HL-60 (cell line): ENCODE data around the gene TNIK.
"Not testable (repeated sequence)": the region's sequence is repeated elsewhere in the genome, so short reads cannot be mapped to it uniquely, and the experiment has no call there.

Experiments
- DNase-seq, 2 experiments: peaks; one replicate each; pipeline ENCODE4 v3.0.0-alpha.2; 2010 to 2020; ENCODE audit warnings: low read depth in 1 of 2, low spot score in 1 of 2
- H3K27ac ChIP-seq: fragments of 250-450 bp; sonication (Bioruptor Pico); replicated peaks from 2 replicates; pipeline ENCODE4 v1.5.1; 2020; ENCODE audit warnings: mild to moderate bottlenecking, moderate library complexity
- H3K27me3 ChIP-seq: fragments of 250-450 bp; sonication (Bioruptor Pico); 2 replicates; pipeline ENCODE4 v1.5.1; 2021; ENCODE audit warnings: mild to moderate bottlenecking, moderate library complexity; ENCODE audit not compliant: insufficient read depth, poor library complexity, severe bottlenecking
- H3K4me3 ChIP-seq: replicated peaks from 2 replicates; pipeline ENCODE4 v1.5.1; 2011; ENCODE audit warnings: mild to moderate bottlenecking, control low read depth, low read length; ENCODE audit not compliant: insufficient read depth
- GABPA ChIP-seq: IDR thresholded peaks from 2 replicates; pipeline ENCODE4 v1.6.1; 2012; ENCODE audit warnings: low read depth
- POLR2AphosphoS5 ChIP-seq: IDR thresholded peaks from 2 replicates; pipeline ENCODE4 v1.6.1; 2012; ENCODE audit warnings: low read depth
- SPI1 ChIP-seq: IDR thresholded peaks from 2 replicates; pipeline ENCODE4 v1.6.1; 2012; ENCODE audit warnings: low read depth, mild to moderate bottlenecking, borderline replicate concordance
- TF ChIP-seq, protein P1 (sequence below): IDR thresholded peaks from one replicate; pipeline ENCODE4 v1.5.1; 2011; ENCODE audit warnings: low read length, control low read depth, inconsistent platforms; ENCODE audit not compliant: insufficient read depth
- TF ChIP-seq, protein P2 (sequence below): IDR thresholded peaks from 2 replicates; pipeline ENCODE4 v1.6.1; 2012; ENCODE audit warnings: low read depth; ENCODE audit not compliant: insufficient replicate concordance

Gene TNIK

DNA sequence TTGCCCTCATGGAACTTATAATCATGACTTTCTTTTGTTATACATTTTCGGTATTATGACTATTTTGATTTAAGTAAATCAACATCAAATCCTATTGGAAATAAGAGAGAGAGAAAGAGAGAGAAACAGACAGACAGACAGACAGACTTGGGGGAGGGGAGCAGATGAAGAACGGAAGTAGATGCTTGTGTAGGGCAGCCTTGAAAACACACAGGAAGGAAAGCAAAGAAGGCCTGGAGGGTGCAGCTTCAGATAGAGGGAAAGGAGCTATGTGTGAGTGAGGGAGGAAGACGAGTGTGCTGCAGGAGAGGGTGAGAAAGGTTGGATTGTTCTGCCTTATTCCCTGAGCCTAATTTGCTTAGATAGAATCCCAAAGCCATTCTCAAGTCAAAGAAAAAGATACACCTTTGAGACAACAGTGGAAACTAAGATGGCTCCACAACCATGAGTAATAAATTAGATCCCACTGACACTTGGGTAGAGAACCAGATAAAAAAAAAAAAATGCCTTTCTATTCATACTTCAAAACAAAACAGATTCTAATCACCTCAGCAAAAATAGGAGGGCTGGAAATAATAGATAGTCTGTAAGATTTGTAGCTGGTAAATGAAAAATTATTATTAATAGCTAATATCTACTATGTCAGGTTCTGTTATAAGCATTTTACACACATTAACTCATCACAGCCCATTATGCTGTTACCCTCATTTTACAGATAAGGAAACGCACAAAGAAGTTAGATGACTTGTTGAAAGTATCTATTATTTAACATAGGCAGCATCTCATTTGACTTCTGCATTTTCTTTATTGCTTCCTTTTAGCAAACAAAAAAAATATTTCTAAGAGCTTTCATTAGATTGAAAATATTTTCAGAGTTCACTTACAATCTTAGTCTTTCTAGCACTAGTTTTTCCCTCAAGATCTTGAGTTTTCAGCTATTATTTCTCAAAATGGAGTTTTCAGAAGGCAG is 214.1 kb downstream of the TNIK start:
- TF ChIP-seq SPI1, result no peak
- no peak for TF ChIP-seq GABPA
- TF ChIP-seq, protein P1, sequence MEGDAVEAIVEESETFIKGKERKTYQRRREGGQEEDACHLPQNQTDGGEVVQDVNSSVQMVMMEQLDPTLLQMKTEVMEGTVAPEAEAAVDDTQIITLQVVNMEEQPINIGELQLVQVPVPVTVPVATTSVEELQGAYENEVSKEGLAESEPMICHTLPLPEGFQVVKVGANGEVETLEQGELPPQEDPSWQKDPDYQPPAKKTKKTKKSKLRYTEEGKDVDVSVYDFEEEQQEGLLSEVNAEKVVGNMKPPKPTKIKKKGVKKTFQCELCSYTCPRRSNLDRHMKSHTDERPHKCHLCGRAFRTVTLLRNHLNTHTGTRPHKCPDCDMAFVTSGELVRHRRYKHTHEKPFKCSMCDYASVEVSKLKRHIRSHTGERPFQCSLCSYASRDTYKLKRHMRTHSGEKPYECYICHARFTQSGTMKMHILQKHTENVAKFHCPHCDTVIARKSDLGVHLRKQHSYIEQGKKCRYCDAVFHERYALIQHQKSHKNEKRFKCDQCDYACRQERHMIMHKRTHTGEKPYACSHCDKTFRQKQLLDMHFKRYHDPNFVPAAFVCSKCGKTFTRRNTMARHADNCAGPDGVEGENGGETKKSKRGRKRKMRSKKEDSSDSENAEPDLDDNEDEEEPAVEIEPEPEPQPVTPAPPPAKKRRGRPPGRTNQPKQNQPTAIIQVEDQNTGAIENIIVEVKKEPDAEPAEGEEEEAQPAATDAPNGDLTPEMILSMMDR, result no peak
- TF ChIP-seq POLR2AphosphoS5, result no peak
- TF ChIP-seq, protein P2, sequence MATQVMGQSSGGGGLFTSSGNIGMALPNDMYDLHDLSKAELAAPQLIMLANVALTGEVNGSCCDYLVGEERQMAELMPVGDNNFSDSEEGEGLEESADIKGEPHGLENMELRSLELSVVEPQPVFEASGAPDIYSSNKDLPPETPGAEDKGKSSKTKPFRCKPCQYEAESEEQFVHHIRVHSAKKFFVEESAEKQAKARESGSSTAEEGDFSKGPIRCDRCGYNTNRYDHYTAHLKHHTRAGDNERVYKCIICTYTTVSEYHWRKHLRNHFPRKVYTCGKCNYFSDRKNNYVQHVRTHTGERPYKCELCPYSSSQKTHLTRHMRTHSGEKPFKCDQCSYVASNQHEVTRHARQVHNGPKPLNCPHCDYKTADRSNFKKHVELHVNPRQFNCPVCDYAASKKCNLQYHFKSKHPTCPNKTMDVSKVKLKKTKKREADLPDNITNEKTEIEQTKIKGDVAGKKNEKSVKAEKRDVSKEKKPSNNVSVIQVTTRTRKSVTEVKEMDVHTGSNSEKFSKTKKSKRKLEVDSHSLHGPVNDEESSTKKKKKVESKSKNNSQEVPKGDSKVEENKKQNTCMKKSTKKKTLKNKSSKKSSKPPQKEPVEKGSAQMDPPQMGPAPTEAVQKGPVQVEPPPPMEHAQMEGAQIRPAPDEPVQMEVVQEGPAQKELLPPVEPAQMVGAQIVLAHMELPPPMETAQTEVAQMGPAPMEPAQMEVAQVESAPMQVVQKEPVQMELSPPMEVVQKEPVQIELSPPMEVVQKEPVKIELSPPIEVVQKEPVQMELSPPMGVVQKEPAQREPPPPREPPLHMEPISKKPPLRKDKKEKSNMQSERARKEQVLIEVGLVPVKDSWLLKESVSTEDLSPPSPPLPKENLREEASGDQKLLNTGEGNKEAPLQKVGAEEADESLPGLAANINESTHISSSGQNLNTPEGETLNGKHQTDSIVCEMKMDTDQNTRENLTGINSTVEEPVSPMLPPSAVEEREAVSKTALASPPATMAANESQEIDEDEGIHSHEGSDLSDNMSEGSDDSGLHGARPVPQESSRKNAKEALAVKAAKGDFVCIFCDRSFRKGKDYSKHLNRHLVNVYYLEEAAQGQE, result no peak

DNA sequence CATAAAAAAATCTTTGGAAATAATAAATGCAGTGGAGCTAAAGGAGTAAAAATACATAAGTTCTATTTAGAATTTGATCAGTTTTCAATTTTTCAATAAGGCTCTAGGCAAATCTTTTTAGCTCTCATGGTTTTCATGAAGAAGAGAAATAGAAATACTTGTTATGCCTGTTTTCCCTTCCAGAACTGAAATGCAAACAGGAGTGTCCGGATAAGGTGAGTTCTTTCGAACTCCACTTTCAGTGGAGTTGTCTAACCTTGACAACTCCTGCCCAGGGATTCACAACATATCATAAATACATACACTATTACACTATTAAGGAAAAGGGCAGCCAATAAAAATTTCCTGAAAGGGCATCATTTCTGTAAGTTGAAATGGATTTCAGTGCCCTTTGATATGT is 217.3 kb downstream of the TNIK start:
- no peak overlapping the region for H3K27ac ChIP-seq
- DNase-seq, result no peak
- TF ChIP-seq, protein P2, result no peak
- no peak for TF ChIP-seq GABPA
- no peak for TF ChIP-seq SPI1
- TF ChIP-seq, protein P1, result no peak
- TF ChIP-seq POLR2AphosphoS5, result no peak

More for the DNA sequence above, 214.1 kb downstream of the TNIK start:
- peak in 1 of 2 experiments; percentile 14 for DNase-seq
- no peaks in the 10 kb centered on the region for H3K27me3 ChIP-seq
- H3K4me3 ChIP-seq, result no peak overlapping the region
- H3K27ac ChIP-seq, result no peak overlapping the region

DNA sequence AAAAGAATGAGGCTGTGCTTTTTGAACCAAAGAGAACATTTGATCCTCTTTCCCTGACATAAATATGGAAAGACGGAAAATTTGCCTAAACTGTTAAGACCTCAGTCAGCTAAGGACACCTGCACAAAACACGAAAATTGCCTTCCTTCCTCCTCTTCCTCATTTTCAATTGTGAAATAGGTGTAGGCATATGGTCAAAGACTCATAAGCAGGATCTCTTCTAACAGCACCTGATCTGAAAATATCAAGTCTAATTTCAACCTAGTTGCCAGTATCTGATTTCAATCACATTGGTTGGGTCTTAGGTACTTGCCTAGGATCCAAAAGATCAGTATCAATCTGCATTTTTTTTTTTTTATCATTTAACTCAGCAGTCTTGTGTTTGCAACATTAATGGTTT is 218.0 kb downstream of the TNIK start:
- Histone ChIP-seq H3K27me3 (no peaks in the 10 kb centered on the region), H3K4me3 (no peak overlapping the region), H3K27ac (no peak overlapping the region)
- TF ChIP-seq SPI1, result peak; percentile 83
- TF ChIP-seq, protein P1, result no peak
- no peak for DNase-seq

More for the DNA sequence above, 217.3 kb downstream of the TNIK start:
- H3K27me3 ChIP-seq, result no peaks in the 10 kb centered on the region
- no peak overlapping the region for H3K4me3 ChIP-seq

DNA sequence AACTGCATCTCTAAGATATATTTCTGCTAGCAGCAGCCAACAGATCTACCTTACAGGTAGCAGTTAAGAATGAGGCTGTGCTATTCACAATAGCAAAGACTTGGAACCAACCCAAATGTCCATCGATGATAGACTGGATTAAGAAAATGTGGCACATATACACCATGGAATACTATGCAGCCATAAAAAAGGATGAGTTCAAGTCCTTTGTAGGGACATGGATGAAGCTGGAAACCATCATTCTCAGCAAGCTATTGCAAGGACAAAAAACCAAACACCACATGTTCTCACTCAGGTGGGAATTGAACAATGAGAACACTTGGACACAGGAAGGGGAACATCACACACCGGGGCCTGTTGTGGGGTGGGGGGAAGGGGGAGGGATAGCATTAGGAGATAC is 218.6 kb downstream of the TNIK start:
- not testable (repeated sequence) for H3K4me3 ChIP-seq, DNase-seq, H3K27ac ChIP-seq, H3K27me3 ChIP-seq
